Type B pancreatic cell (in vitro differentiated cells): ENCODE results near the gene HLA-A. TPM values are rescaled to one million over a fixed set of nuclear protein-coding genes. Genes with fewer than 3 reads are reported as not detected.

ENCODE experiments used
- DNase-seq: peaks from one replicate; pipeline ENCODE4 v3.0.0; 2021; ENCODE audit warnings: mixed read lengths; ENCODE audit not compliant: unreplicated experiment; ENCODE audit errors: extremely low spot score
- H3K27ac Mint-ChIP-seq: 2 replicates; pipeline ENCODE4 v1.8.0; 2021; ENCODE audit warnings: mild to moderate bottlenecking, mixed read lengths
- H3K27me3 Mint-ChIP-seq: 2 replicates; pipeline ENCODE4 v1.8.0; 2021; ENCODE audit warnings: mixed read lengths
- H3K36me3 Mint-ChIP-seq: 2 replicates; pipeline ENCODE4 v1.8.0; 2021; ENCODE audit warnings: mixed read lengths
- H3K4me1 Mint-ChIP-seq: one replicate; pipeline ENCODE4 v1.8.0; 2021; ENCODE audit warnings: mixed read lengths; ENCODE audit not compliant: unreplicated experiment
- H3K4me3 Mint-ChIP-seq: 2 replicates; pipeline ENCODE4 v1.8.0; 2021; ENCODE audit warnings: mild to moderate bottlenecking, mixed read lengths
- H3K9me3 Mint-ChIP-seq: 2 replicates; pipeline ENCODE4 v1.8.0; 2021; ENCODE audit warnings: mixed read lengths
- total RNA-seq: library from RNA; stranded (reverse); gene quantifications from 2 replicates; pipeline ENCODE4 v1.2.1, GENCODE V29; 2021; ENCODE audit warnings: low replicate concordance
- TF ChIP-seq, protein P1 (sequence below): fragments of 200-600 bp; sonication (generic); conservative IDR thresholded peaks from 2 replicates; pipeline ENCODE4 v1.5.0; 2021; ENCODE audit warnings: antibody characterized with exemption, mild to moderate bottlenecking

The HLA-A gene
- total RNA-seq, 1 donor from 2014 or later, result 183 TPM

DNA sequence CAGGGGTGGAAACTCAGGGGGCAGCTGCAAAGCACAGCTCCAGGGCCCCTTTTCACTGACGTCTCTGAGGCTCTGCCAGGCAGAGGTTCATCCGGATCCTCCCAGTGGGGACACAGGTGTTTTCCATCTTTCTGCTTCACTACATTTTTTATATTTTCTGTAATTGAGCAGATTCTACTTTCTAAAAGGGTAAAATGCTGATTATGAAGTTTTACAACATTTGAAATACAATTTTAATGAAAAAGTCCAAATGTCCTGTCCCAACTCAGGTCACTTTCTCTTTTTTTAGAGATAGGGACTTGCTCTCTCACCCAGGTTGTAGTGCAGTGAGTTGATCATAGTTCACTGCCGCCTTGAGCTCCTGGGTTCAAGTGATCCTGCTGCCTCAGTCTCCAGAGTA, 41.9 kb downstream of the HLA-A start:
- Mint-ChIP-seq H3K27me3 (peaks cover 22% of the 10 kb centered on the region), H3K27ac (no peak overlapping the region), H3K4me1 (no peaks in the 10 kb centered on the region), H3K36me3 (no peaks in the 10 kb centered on the region), H3K4me3 (no peak overlapping the region), H3K9me3 (no peaks in the 10 kb centered on the region)
- TF ChIP-seq, protein P1, sequence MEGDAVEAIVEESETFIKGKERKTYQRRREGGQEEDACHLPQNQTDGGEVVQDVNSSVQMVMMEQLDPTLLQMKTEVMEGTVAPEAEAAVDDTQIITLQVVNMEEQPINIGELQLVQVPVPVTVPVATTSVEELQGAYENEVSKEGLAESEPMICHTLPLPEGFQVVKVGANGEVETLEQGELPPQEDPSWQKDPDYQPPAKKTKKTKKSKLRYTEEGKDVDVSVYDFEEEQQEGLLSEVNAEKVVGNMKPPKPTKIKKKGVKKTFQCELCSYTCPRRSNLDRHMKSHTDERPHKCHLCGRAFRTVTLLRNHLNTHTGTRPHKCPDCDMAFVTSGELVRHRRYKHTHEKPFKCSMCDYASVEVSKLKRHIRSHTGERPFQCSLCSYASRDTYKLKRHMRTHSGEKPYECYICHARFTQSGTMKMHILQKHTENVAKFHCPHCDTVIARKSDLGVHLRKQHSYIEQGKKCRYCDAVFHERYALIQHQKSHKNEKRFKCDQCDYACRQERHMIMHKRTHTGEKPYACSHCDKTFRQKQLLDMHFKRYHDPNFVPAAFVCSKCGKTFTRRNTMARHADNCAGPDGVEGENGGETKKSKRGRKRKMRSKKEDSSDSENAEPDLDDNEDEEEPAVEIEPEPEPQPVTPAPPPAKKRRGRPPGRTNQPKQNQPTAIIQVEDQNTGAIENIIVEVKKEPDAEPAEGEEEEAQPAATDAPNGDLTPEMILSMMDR, result no peak
- DNase-seq, result no peak

GRCh38 chr6:29984992-29985391, 42.7 kb downstream of the HLA-A start:
- no peaks in the 10 kb centered on the region for H3K36me3 Mint-ChIP-seq
- H3K9me3 Mint-ChIP-seq, result no peaks in the 10 kb centered on the region
- H3K4me1 Mint-ChIP-seq, result no peaks in the 10 kb centered on the region
- TF ChIP-seq, protein P1, result no peak
- DNase-seq, result no peak
- peaks cover 25% of the 10 kb centered on the region for H3K27me3 Mint-ChIP-seq
- H3K27ac Mint-ChIP-seq, result no peak overlapping the region
- H3K4me3 Mint-ChIP-seq, result no peak overlapping the region

- no peak for DNase-seq
- TF ChIP-seq, protein P1, result no peak
- peaks cover 26% of the 10 kb centered on the region for H3K27me3 Mint-ChIP-seq
- H3K36me3 Mint-ChIP-seq, result no peaks in the 10 kb centered on the region
- no peak overlapping the region for H3K4me3 Mint-ChIP-seq
- no peaks in the 10 kb centered on the region for H3K4me1 Mint-ChIP-seq
- no peak overlapping the region for H3K27ac Mint-ChIP-seq
- no peaks in the 10 kb centered on the region for H3K9me3 Mint-ChIP-seq
These were observed 43.9 kb downstream of the HLA-A start for GRCh38 chr6:29986179-29986781.

DNA sequence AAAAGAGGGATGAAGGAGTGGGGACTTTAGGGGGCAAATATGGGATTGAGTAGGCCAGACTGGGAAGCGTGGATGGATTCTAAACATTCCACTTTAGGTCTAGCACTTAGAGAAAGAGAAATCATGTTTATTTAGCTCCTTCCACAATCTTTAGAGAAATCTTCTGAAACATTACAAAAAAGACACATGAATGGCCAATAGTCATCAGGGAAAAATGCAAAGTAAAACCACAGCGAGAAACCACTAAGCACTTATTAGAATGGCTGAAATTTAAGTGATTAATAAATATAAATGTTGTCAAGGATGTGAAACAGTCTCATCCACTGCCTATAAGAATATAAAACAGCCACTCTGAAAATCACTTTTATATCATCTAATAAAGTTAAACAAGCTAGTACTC, 46.9 kb downstream of the HLA-A start:
- TF ChIP-seq, protein P1, result no peak
- H3K4me3 Mint-ChIP-seq, result no peak overlapping the region

DNA sequence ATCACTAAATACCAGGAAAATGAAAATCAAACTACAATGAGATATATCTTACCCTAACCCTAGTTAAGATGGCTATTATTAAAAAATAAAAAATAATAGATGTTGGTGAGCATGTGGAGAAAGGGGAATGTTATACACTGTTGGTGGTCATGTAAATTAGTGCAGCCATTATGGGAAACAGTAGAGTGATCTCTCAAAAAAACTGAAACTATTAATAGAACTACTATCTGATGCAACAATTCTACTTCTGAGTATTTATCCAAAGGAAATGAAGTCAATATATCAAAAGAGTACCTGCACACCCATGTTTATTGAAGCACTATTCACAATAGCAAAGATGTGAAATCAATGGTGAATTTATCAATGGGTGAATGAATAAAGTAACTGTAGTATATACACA, 48.6 kb downstream of the HLA-A start:
- DNase-seq, result no peak
- TF ChIP-seq, protein P1, result no peak
- H3K27ac Mint-ChIP-seq, result no peak overlapping the region
- H3K27me3 Mint-ChIP-seq, result peaks cover 30% of the 10 kb centered on the region
- H3K9me3 Mint-ChIP-seq, result no peaks in the 10 kb centered on the region
- no peaks in the 10 kb centered on the region for H3K4me1 Mint-ChIP-seq
- no peak overlapping the region for H3K4me3 Mint-ChIP-seq
- H3K36me3 Mint-ChIP-seq, result no peaks in the 10 kb centered on the region

More for the DNA sequence above, 46.9 kb downstream of the HLA-A start:
- Mint-ChIP-seq H3K27me3 (peaks cover 30% of the 10 kb centered on the region), H3K4me1 (no peaks in the 10 kb centered on the region), H3K27ac (no peak overlapping the region), H3K9me3 (no peaks in the 10 kb centered on the region), H3K36me3 (no peaks in the 10 kb centered on the region)
- DNase-seq, result no peak

DNA sequence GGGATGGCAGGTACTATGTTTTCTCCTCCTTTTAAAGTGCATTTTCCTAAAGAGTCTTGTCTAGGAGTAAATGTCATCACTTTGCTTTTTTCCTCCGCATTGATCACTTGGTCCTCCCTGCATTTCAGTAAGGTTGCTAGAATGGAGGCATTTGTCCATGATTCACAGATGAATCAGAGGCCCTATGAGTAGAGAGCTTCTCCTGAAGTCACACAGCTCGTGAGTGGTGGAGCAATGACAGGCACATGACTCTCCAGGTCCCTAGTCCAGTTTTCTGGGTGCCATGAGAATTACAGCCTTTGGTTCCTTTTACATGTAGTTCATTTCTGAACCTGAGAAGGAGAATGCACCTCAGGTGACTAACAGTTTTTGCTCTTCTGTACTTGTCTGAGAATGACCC, 50.5 kb downstream of the HLA-A start:
- H3K27ac Mint-ChIP-seq, result no peak overlapping the region
- H3K4me3 Mint-ChIP-seq, result no peak overlapping the region
- peaks cover 45% of the 10 kb centered on the region for H3K27me3 Mint-ChIP-seq
- H3K9me3 Mint-ChIP-seq, result no peaks in the 10 kb centered on the region
- H3K36me3 Mint-ChIP-seq, result no peaks in the 10 kb centered on the region
- TF ChIP-seq, protein P1, result no peak
- H3K4me1 Mint-ChIP-seq, result no peaks in the 10 kb centered on the region
- no peak for DNase-seq
